ENCODE measurements around the gene PROM1.

The PROM1 gene

DNA sequence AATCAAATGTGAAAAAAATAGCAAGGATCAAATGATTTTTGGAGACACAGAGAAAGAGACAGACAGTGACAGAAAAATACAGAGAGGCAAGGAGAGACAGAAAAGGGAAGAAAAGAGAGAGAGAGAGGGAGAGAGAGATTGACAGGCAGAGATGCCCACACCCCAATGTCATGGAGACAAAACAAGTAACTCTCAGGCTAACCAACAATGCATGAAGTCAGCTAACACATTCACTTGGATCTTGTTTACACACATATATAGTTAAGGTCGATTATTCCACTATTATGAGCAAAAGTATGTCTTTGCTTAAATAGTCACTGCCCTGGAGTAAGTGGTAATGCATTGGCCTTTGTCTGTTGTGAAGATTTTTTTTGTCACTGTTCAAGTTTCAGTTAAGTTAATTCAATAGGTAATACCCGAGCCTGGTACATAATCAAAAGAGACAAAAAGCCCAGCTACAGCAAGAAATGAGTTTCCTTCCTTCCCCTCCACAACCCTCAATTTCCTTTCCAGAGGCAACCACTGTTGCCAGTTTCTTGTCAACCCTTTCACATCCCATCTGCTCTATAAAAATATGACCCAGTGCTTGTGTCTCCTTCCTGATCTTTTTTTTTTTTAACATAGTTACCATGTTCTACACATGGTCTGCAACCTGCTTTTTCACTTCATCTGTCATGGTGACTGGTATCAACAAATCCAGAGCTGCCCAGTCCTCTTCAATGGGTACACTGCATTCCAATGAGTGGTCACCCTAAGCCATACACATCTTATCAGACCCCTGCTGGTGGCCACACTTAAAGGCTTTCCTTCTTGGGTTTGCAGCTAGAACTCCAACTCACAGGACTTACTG is 52.1 kb downstream of the PROM1 start:
- H3K4me2 ChIP-seq (ENCODE audit: low read length, poor library complexity, severe bottlenecking), result no peak overlapping the region
- no peak overlapping the region for H3K4ac ChIP-seq (ENCODE audit: low read depth in 1 of 2, low read length in 2 of 2)
- no peak overlapping the region for H3K23ac ChIP-seq (ENCODE audit: low read length in 2 of 2)
- 79% methylated on average over 1 of the region's 2 CpGs for WGBS
- no peaks in the 10 kb centered on the region for H3K79me1 ChIP-seq (replicated peaks; ENCODE audit: low read length, poor library complexity, severe bottlenecking)
- H3K27ac ChIP-seq (ENCODE audit: low read length, poor library complexity, severe bottlenecking), result peak overlapping the region; percentile 86
- peak overlapping the region; percentile 83 for H2AK5ac ChIP-seq (ENCODE audit: low read length, severe bottlenecking)
- H3K18ac ChIP-seq (ENCODE audit: low read depth in 1 of 2, low read length in 2 of 2), result no peak overlapping the region
- H3K27me3 ChIP-seq (ENCODE audit: control insufficient read depth in 1 of 2, insufficient read depth in 1 of 2, low read length in 2 of 2), result no peaks in the 10 kb centered on the region
- H2BK120ac ChIP-seq (ENCODE audit: low read depth, low read length), result no peak overlapping the region
- peaks cover 4% of the 10 kb centered on the region for H3K4me1 ChIP-seq (ENCODE audit: control insufficient read depth, insufficient read depth, low read depth, low read length)
- H2BK5ac ChIP-seq (ENCODE audit: low read depth, low read length, poor library complexity, severe bottlenecking), result no peak overlapping the region
- H3K36me3 ChIP-seq (ENCODE audit: control insufficient read depth in 1 of 2, insufficient read depth in 2 of 2, low read depth in 1 of 2, low read length in 2 of 2), result no peaks in the 10 kb centered on the region
- H3K4me3 ChIP-seq (ENCODE audit: insufficient read depth in 1 of 2, low read depth in 1 of 2, low read length in 2 of 2), result no peak overlapping the region
- no peak overlapping the region for H4K8ac ChIP-seq (ENCODE audit: low read length)
- H3K9ac ChIP-seq (ENCODE audit: low read length), result no peak overlapping the region
- no peak overlapping the region for H2AFZ ChIP-seq (ENCODE audit: low read depth, low read length)
- no peak overlapping the region for H2BK15ac ChIP-seq (ENCODE audit: low read depth, poor library complexity, severe bottlenecking)
- no peaks in the 10 kb centered on the region for H3K9me3 ChIP-seq (ENCODE audit: control insufficient read depth, low read length)
- DNase-seq, result no peak
- H4K91ac ChIP-seq (ENCODE audit: low read length), result no peak overlapping the region
- H2BK12ac ChIP-seq (ENCODE audit: low read length in 2 of 2), result no peak overlapping the region
- no peak overlapping the region for H3K14ac ChIP-seq (ENCODE audit: low read length in 2 of 2)

- no peak for DNase-seq
- no CpG with 5 or more reads among the region's 1 CpG for WGBS
- no peak overlapping the region for H2BK15ac ChIP-seq (ENCODE audit: low read depth, poor library complexity, severe bottlenecking)
Measured at GRCh38 chr4:16029886-16030285, 53.9 kb downstream of the PROM1 start.

GRCh38 chr4:16029262-16029661 is 54.6 kb downstream of the PROM1 start:
- H3K18ac ChIP-seq (ENCODE audit: low read depth in 1 of 2, low read length in 2 of 2), result peak overlapping the region in 1 of 2 experiments; percentile 21
- H3K9me3 ChIP-seq (ENCODE audit: control insufficient read depth, low read length), result no peaks in the 10 kb centered on the region
- no peak overlapping the region for H4K8ac ChIP-seq (ENCODE audit: low read length)
- peak; percentile 54 for DNase-seq
- H2BK5ac ChIP-seq (ENCODE audit: low read depth, low read length, poor library complexity, severe bottlenecking), result no peak overlapping the region
- 8% methylated on average over 3 of the region's 4 CpGs for WGBS
- no peak overlapping the region for H3K14ac ChIP-seq (ENCODE audit: low read length in 2 of 2)
- peak overlapping the region; percentile 88 for H3K27ac ChIP-seq (ENCODE audit: low read length, poor library complexity, severe bottlenecking)
- no peaks in the 10 kb centered on the region for H3K79me1 ChIP-seq (replicated peaks; ENCODE audit: low read length, poor library complexity, severe bottlenecking)
- no peak overlapping the region for H3K4me3 ChIP-seq (ENCODE audit: insufficient read depth in 1 of 2, low read depth in 1 of 2, low read length in 2 of 2)
- peak overlapping the region; percentile 20 for H3K9ac ChIP-seq (ENCODE audit: low read length)
- peaks cover under 1% of the 10 kb centered on the region for H3K4me1 ChIP-seq (ENCODE audit: control insufficient read depth, insufficient read depth, low read depth, low read length)
- H3K4ac ChIP-seq (ENCODE audit: low read depth in 1 of 2, low read length in 2 of 2), result no peak overlapping the region
- no peak overlapping the region for H3K23ac ChIP-seq (ENCODE audit: low read length in 2 of 2)
- H2BK15ac ChIP-seq (ENCODE audit: low read depth, poor library complexity, severe bottlenecking), result no peak overlapping the region
- H4K91ac ChIP-seq (ENCODE audit: low read length), result no peak overlapping the region
- no peak overlapping the region for H2AK5ac ChIP-seq (ENCODE audit: low read length, severe bottlenecking)
- H3K4me2 ChIP-seq (ENCODE audit: low read length, poor library complexity, severe bottlenecking), result no peak overlapping the region
- H2BK120ac ChIP-seq (ENCODE audit: low read depth, low read length), result no peak overlapping the region
- no peak overlapping the region for H2BK12ac ChIP-seq (ENCODE audit: low read length in 2 of 2)
- H3K27me3 ChIP-seq (ENCODE audit: control insufficient read depth in 1 of 2, insufficient read depth in 1 of 2, low read length in 2 of 2), result no peaks in the 10 kb centered on the region
- no peak overlapping the region for H2AFZ ChIP-seq (ENCODE audit: low read depth, low read length)
- H3K36me3 ChIP-seq (ENCODE audit: control insufficient read depth in 1 of 2, insufficient read depth in 2 of 2, low read depth in 1 of 2, low read length in 2 of 2), result no peaks in the 10 kb centered on the region

More at GRCh38 chr4:16029886-16030285, 53.9 kb downstream of the PROM1 start:
- no peak overlapping the region for H3K4ac ChIP-seq (ENCODE audit: low read depth in 1 of 2, low read length in 2 of 2)
- peaks cover 2% of the 10 kb centered on the region for H3K4me1 ChIP-seq (ENCODE audit: control insufficient read depth, insufficient read depth, low read depth, low read length)
- H3K9me3 ChIP-seq (ENCODE audit: control insufficient read depth, low read length), result no peaks in the 10 kb centered on the region
- no peaks in the 10 kb centered on the region for H3K27me3 ChIP-seq (ENCODE audit: control insufficient read depth in 1 of 2, insufficient read depth in 1 of 2, low read length in 2 of 2)
- no peak overlapping the region for H4K8ac ChIP-seq (ENCODE audit: low read length)
- no peak overlapping the region for H3K23ac ChIP-seq (ENCODE audit: low read length in 2 of 2)
- no peak overlapping the region for H2BK12ac ChIP-seq (ENCODE audit: low read length in 2 of 2)
- H2BK120ac ChIP-seq (ENCODE audit: low read depth, low read length), result no peak overlapping the region
- no peak overlapping the region for H2AFZ ChIP-seq (ENCODE audit: low read depth, low read length)
- H3K27ac ChIP-seq (ENCODE audit: low read length, poor library complexity, severe bottlenecking), result peak overlapping the region; percentile 88
- H2BK5ac ChIP-seq (ENCODE audit: low read depth, low read length, poor library complexity, severe bottlenecking), result no peak overlapping the region
- no peak overlapping the region for H3K4me3 ChIP-seq (ENCODE audit: insufficient read depth in 1 of 2, low read depth in 1 of 2, low read length in 2 of 2)
- no peak overlapping the region for H3K14ac ChIP-seq (ENCODE audit: low read length in 2 of 2)
- no peak overlapping the region for H3K18ac ChIP-seq (ENCODE audit: low read depth in 1 of 2, low read length in 2 of 2)
- H4K91ac ChIP-seq (ENCODE audit: low read length), result no peak overlapping the region
- H3K79me1 ChIP-seq (replicated peaks; ENCODE audit: low read length, poor library complexity, severe bottlenecking), result no peaks in the 10 kb centered on the region
- no peaks in the 10 kb centered on the region for H3K36me3 ChIP-seq (ENCODE audit: control insufficient read depth in 1 of 2, insufficient read depth in 2 of 2, low read depth in 1 of 2, low read length in 2 of 2)
- H3K9ac ChIP-seq (ENCODE audit: low read length), result no peak overlapping the region
- no peak overlapping the region for H2AK5ac ChIP-seq (ENCODE audit: low read length, severe bottlenecking)
- no peak overlapping the region for H3K4me2 ChIP-seq (ENCODE audit: low read length, poor library complexity, severe bottlenecking)

- H3K14ac ChIP-seq (ENCODE audit: low read length in 2 of 2), result no peak overlapping the region
- no peak overlapping the region for H2BK120ac ChIP-seq (ENCODE audit: low read depth, low read length)
- no peak overlapping the region for H3K4me3 ChIP-seq (ENCODE audit: insufficient read depth in 1 of 2, low read depth in 1 of 2, low read length in 2 of 2)
- H3K27me3 ChIP-seq (ENCODE audit: control insufficient read depth in 1 of 2, insufficient read depth in 1 of 2, low read length in 2 of 2), result peaks cover 0 to 3% of the 10 kb centered on the region in 2 experiments
- no peak overlapping the region for H4K91ac ChIP-seq (ENCODE audit: low read length)
- DNase-seq, result no peak
- H3K4me1 ChIP-seq (ENCODE audit: control insufficient read depth, insufficient read depth, low read depth, low read length), result no peaks in the 10 kb centered on the region
- H3K4me2 ChIP-seq (ENCODE audit: low read length, poor library complexity, severe bottlenecking), result no peak overlapping the region
- no peak overlapping the region for H3K27ac ChIP-seq (ENCODE audit: low read length, poor library complexity, severe bottlenecking)
- no peak overlapping the region for H2AK5ac ChIP-seq (ENCODE audit: low read length, severe bottlenecking)
- H2BK5ac ChIP-seq (ENCODE audit: low read depth, low read length, poor library complexity, severe bottlenecking), result no peak overlapping the region
- H3K23ac ChIP-seq (ENCODE audit: low read length in 2 of 2), result no peak overlapping the region
- H2BK15ac ChIP-seq (ENCODE audit: low read depth, poor library complexity, severe bottlenecking), result no peak overlapping the region
- H3K4ac ChIP-seq (ENCODE audit: low read depth in 1 of 2, low read length in 2 of 2), result no peak overlapping the region
- H2BK12ac ChIP-seq (ENCODE audit: low read length in 2 of 2), result no peak overlapping the region
- H3K79me1 ChIP-seq (replicated peaks; ENCODE audit: low read length, poor library complexity, severe bottlenecking), result no peaks in the 10 kb centered on the region
- peaks cover 0 to 7% of the 10 kb centered on the region in 2 experiments for H3K36me3 ChIP-seq (ENCODE audit: control insufficient read depth in 1 of 2, insufficient read depth in 2 of 2, low read depth in 1 of 2, low read length in 2 of 2)
- H3K9me3 ChIP-seq (ENCODE audit: control insufficient read depth, low read length), result no peaks in the 10 kb centered on the region
- no peak overlapping the region for H2AFZ ChIP-seq (ENCODE audit: low read depth, low read length)
- H4K8ac ChIP-seq (ENCODE audit: low read length), result no peak overlapping the region
- WGBS, result 75% methylated on average over 2 of the region's 4 CpGs
- H3K9ac ChIP-seq (ENCODE audit: low read length), result no peak overlapping the region
- no peak overlapping the region for H3K18ac ChIP-seq (ENCODE audit: low read depth in 1 of 2, low read length in 2 of 2)
Measured at GRCh38 chr4:16027626-16028025, 56.2 kb downstream of the PROM1 start.
